Stimulated activated CD4-positive, alpha-beta T cell treated with anti-CD3 and anti-CD28 coated beads, Interleukin-1b, Interleukin-23, amount 100 ng/mL, for 1 hour (primary cell): ENCODE results near the gene LRRC8D.

Source experiments
- DNase-seq, 2 donors: peaks; one replicate each; pipeline ENCODE4 v3.0.0-alpha.2; 2020; ENCODE audit warnings: low read depth in 2 of 2

Gene LRRC8D

GRCh38 chr1:89866568-89866967, 45.7 kb downstream of the LRRC8D start:
- DNase-seq = no peak

GRCh38 chr1:89870998-89871397, 50.2 kb downstream of the LRRC8D start:
- DNase-seq = no peak

GRCh38 chr1:89871768-89872473, 51.1 kb downstream of the LRRC8D start:
- no peak for DNase-seq

- no peak for DNase-seq
Measured at GRCh38 chr1:89872567-89872966, 51.7 kb downstream of the LRRC8D start.

GRCh38 chr1:89873288-89873687, 52.5 kb downstream of the LRRC8D start:
- no peak for DNase-seq

GRCh38 chr1:89873770-89874169, 52.9 kb downstream of the LRRC8D start:
- no peak for DNase-seq

- DNase-seq = no peak
Measured at GRCh38 chr1:89876463-89876862, 55.6 kb downstream of the LRRC8D start.

- DNase-seq = no peak
Measured at GRCh38 chr1:89877756-89878155, 56.9 kb downstream of the LRRC8D start.

- DNase-seq = no peak
Measured at GRCh38 chr1:89878256-89878655, 57.4 kb downstream of the LRRC8D start.

GRCh38 chr1:89880679-89881078, 59.8 kb downstream of the LRRC8D start:
- no peak for DNase-seq

GRCh38 chr1:89881415-89882058, 60.7 kb downstream of the LRRC8D start:
- no peak for DNase-seq

GRCh38 chr1:89882348-89883029, 61.7 kb downstream of the LRRC8D start:
- no peak for DNase-seq

GRCh38 chr1:89883030-89883379, 62.2 kb downstream of the LRRC8D start:
- no peak for DNase-seq

- DNase-seq = no peak
Measured at GRCh38 chr1:89884718-89885596, 64.1 kb downstream of the LRRC8D start.

GRCh38 chr1:89887270-89887669, 66.4 kb downstream of the LRRC8D start:
- DNase-seq = no peak

GRCh38 chr1:89887713-89888112, 66.9 kb downstream of the LRRC8D start:
- DNase-seq = no peak

GRCh38 chr1:89888480-89889322, 67.9 kb downstream of the LRRC8D start:
- no peak for DNase-seq

GRCh38 chr1:89889323-89889615, 68.4 kb downstream of the LRRC8D start:
- no peak for DNase-seq

GRCh38 chr1:89890085-89890752, 69.4 kb downstream of the LRRC8D start:
- no peak for DNase-seq

- no peak for DNase-seq
Measured at GRCh38 chr1:89892816-89893215, 72.0 kb downstream of the LRRC8D start.
